Testis (tissue), 2 donors: ENCODE data around the gene ALG8.

Experiments
- POLR2A ChIP-seq: fragments of 450-650 bp; IDR thresholded peaks from one replicate; pipeline ENCODE4 v1.6.1; 2017; ENCODE audit warnings: antibody characterized with exemption, mild to moderate bottlenecking, moderate library complexity
- TF ChIP-seq, protein P1 (sequence below), 3 experiments: fragments of 450-650 bp in 2 of 3; fragments of 200-600 bp in 1 of 3; sonication (generic) in 1 of 3; IDR thresholded peaks; one replicate each; pipeline ENCODE4 v1.5.1; 2016 to 2019; ENCODE audit warnings: antibody characterized with exemption in 3 of 3, mild to moderate bottlenecking in 2 of 3, moderate library complexity in 1 of 3

DNA sequence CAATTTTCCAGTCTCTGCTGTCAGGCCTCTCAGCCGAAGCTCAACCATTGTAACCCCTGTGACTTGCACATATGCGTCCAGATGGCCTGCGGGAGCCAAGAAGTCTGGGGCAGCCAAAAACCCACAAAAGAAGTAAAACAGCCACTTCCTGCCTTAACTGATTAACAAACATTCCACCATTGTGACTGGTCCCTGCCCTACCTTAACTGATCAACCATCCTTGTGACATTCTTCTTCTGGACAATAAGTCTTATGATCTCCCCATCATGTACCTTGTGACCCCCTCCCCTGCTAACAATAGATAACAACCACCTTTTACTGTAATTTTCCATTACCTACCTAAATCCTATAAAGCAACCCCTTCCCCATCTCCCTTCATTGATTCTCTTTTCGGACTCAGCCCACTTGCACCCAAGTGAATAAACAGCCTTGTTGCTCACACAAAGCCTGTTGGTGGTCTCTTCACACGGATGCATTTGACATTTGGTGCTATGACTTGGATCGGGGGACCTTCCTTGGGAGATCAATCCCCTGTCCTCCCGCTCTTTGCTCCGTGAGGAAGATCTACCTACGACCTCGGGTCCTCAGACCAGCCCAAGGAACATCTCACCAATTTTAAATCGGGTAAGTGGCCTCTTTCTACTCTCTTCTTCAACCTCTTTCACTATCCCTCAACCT, 58.5 kb downstream of the ALG8 start:
- TF ChIP-seq, protein P1, sequence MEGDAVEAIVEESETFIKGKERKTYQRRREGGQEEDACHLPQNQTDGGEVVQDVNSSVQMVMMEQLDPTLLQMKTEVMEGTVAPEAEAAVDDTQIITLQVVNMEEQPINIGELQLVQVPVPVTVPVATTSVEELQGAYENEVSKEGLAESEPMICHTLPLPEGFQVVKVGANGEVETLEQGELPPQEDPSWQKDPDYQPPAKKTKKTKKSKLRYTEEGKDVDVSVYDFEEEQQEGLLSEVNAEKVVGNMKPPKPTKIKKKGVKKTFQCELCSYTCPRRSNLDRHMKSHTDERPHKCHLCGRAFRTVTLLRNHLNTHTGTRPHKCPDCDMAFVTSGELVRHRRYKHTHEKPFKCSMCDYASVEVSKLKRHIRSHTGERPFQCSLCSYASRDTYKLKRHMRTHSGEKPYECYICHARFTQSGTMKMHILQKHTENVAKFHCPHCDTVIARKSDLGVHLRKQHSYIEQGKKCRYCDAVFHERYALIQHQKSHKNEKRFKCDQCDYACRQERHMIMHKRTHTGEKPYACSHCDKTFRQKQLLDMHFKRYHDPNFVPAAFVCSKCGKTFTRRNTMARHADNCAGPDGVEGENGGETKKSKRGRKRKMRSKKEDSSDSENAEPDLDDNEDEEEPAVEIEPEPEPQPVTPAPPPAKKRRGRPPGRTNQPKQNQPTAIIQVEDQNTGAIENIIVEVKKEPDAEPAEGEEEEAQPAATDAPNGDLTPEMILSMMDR (IDR thresholded peaks at IDR 0.05), result no peak
- no peak for TF ChIP-seq POLR2A
